MCF 10A (cell line): ENCODE measurements around the gene SIN3B. TPM values are rescaled to one million over a fixed set of nuclear protein-coding genes. Genes with fewer than 3 reads are reported as not detected.

ENCODE experiments used
- BruUV-seq: library from RNA; stranded (reverse); fragments of 400-500 nt; replicated peaks from 2 replicates; lab custom pipeline; 2021; lab: Mats Ljungman, UMichigan
- CTCF ChIA-PET: fragments of 300-600 bp; sonication (Branson Sonifier 250); formaldehyde crosslinking; extraction: SDS; loops from one replicate; lab custom pipeline; 2021; ENCODE audit warnings: antibody characterized with exemption, inconsistent platforms; lab: Yijun Ruan, JAX
- POLR2A ChIA-PET: fragments of 300-600, 350-650 bp; sonication (Branson Sonifier 250); formaldehyde crosslinking; extraction: SDS; loops from one replicate; lab custom pipeline; 2020; ENCODE audit warnings: antibody characterized with exemption, inconsistent platforms; lab: Yijun Ruan, JAX
- DNase-seq: peaks from one replicate; pipeline ENCODE4 v3.0.0-alpha.2; 2018; ENCODE audit not compliant: unreplicated experiment
- H3K27ac Mint-ChIP-seq: one replicate; pipeline ENCODE4 v1.8.0; 2022; ENCODE audit warnings: mild to moderate bottlenecking, low read depth, mixed read lengths; ENCODE audit not compliant: unreplicated experiment
- H3K27me3 Mint-ChIP-seq: one replicate; pipeline ENCODE4 v1.8.0; 2022; ENCODE audit warnings: mixed read lengths; ENCODE audit not compliant: insufficient read depth, unreplicated experiment
- H3K36me3 Mint-ChIP-seq: one replicate; pipeline ENCODE4 v1.8.0; 2022; ENCODE audit warnings: mild to moderate bottlenecking, moderate library complexity, mixed read lengths; ENCODE audit not compliant: insufficient read depth, unreplicated experiment
- H3K4me1 Mint-ChIP-seq: one replicate; pipeline ENCODE4 v1.8.0; 2022; ENCODE audit warnings: mixed read lengths; ENCODE audit not compliant: insufficient read depth, unreplicated experiment
- H3K4me3 Mint-ChIP-seq: one replicate; pipeline ENCODE4 v1.8.0; 2022; ENCODE audit warnings: mild to moderate bottlenecking, moderate library complexity, mixed read lengths; ENCODE audit not compliant: unreplicated experiment
- H3K9me3 Mint-ChIP-seq: one replicate; pipeline ENCODE4 v1.8.0; 2022; ENCODE audit warnings: mixed read lengths; ENCODE audit not compliant: unreplicated experiment
- intact Hi-C: fragments of 100-400 bp; cut with micrococcal nuclease; formaldehyde crosslinking; loops from 2 replicates; pipeline ENCODE4 v1.14.1; 2022
- total RNA-seq: library from RNA; stranded (reverse); gene quantifications from 2 replicates; pipeline ENCODE4 v1.2.3, GENCODE V29; 2022
- TF ChIP-seq, protein P1 (sequence below): fragments of 200-600 bp; IDR thresholded peaks from one replicate; pipeline ENCODE4 v1.8.0; 2022; ENCODE audit warnings: antibody characterized with exemption, mild to moderate bottlenecking; ENCODE audit not compliant: unreplicated experiment

The SIN3B gene
- total RNA-seq, 1 experiment from 2014 or later: 56.0 TPM

GRCh38 chr19:16890461-16891184 is 61.4 kb downstream of the SIN3B start:
- ChIA-PET POLR2A (no interaction called here), CTCF (interaction anchor here (0.6 kb wide), 1 partner anchor 109 kb away, joined by 3 read pairs; no protein-coding TSS in a partner anchor)
- intact Hi-C loops: no loop called here
- TF ChIP-seq, protein P1, sequence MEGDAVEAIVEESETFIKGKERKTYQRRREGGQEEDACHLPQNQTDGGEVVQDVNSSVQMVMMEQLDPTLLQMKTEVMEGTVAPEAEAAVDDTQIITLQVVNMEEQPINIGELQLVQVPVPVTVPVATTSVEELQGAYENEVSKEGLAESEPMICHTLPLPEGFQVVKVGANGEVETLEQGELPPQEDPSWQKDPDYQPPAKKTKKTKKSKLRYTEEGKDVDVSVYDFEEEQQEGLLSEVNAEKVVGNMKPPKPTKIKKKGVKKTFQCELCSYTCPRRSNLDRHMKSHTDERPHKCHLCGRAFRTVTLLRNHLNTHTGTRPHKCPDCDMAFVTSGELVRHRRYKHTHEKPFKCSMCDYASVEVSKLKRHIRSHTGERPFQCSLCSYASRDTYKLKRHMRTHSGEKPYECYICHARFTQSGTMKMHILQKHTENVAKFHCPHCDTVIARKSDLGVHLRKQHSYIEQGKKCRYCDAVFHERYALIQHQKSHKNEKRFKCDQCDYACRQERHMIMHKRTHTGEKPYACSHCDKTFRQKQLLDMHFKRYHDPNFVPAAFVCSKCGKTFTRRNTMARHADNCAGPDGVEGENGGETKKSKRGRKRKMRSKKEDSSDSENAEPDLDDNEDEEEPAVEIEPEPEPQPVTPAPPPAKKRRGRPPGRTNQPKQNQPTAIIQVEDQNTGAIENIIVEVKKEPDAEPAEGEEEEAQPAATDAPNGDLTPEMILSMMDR: no peak
- Mint-ChIP-seq H3K9me3 (no peaks in the 10 kb centered on the region), H3K36me3 (peaks cover 7% of the 10 kb centered on the region), H3K27ac (no peak overlapping the region), H3K4me3 (no peak overlapping the region), H3K4me1 (no peaks in the 10 kb centered on the region), H3K27me3 (no peaks in the 10 kb centered on the region)
- DNase-seq: no peak
- no TSS peak for BruUV-seq

GRCh38 chr19:16891696-16892382 is 62.6 kb downstream of the SIN3B start:
- ChIA-PET CTCF (interaction anchor here (0.6 to 1.2 kb wide), 3 partner anchors 61 to 77 kb away, joined by 3 to 5 read pairs (median 4); no protein-coding TSS in a partner anchor), POLR2A (no interaction called here)
- Mint-ChIP-seq H3K4me3 (no peak overlapping the region), H3K27ac (no peak overlapping the region), H3K36me3 (peaks cover 7% of the 10 kb centered on the region), H3K27me3 (no peaks in the 10 kb centered on the region), H3K9me3 (no peaks in the 10 kb centered on the region), H3K4me1 (no peaks in the 10 kb centered on the region)
- intact Hi-C loops: no loop called here
- no peak for DNase-seq
- TF ChIP-seq, protein P1: no peak
- BruUV-seq: no TSS peak

DNA sequence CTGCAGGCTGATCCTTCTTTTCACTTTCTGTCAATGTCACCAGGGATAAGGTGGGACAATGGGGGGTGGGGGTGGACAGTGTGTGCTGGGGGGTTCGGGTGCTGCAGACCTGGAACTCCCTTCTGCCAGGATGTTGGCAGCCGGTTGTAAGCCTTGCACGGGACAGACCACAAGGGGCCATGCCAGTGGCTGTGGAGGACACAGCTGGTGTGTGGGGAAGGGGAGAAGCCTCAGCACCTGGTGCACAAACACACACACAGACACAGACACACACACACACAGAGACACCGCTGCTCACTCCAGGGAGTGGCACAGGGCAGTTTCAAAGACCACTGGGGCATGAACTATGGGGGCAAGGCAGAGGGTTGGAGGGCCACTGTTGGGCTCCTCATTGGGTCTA is 63.2 kb downstream of the SIN3B start:
- Mint-ChIP-seq H3K27ac (no peak overlapping the region), H3K36me3 (peaks cover 7% of the 10 kb centered on the region), H3K4me1 (no peaks in the 10 kb centered on the region), H3K27me3 (no peaks in the 10 kb centered on the region), H3K9me3 (no peaks in the 10 kb centered on the region), H3K4me3 (no peak overlapping the region)
- ChIA-PET POLR2A (no interaction called here), CTCF (interaction anchor here (0.6 to 1.2 kb wide), 2 partner anchors 65 to 76 kb away, joined by 3 to 4 read pairs; no protein-coding TSS in a partner anchor)
- no peak for DNase-seq
- TF ChIP-seq, protein P1: no peak
- BruUV-seq: no TSS peak
- intact Hi-C loops: no loop called here
